Progenitor cell of endocrine pancreas (in vitro differentiated cells): ENCODE measurements around the gene WDR19. TPM values are rescaled to one million over a fixed set of nuclear protein-coding genes. Genes with fewer than 3 reads are reported as not detected.

Experiments used
- DNase-seq: peaks from one replicate; pipeline ENCODE4 v3.0.0; 2021; ENCODE audit warnings: low spot score; ENCODE audit not compliant: unreplicated experiment
- H3K27ac Mint-ChIP-seq: 2 replicates; pipeline ENCODE4 v1.8.0; 2021; ENCODE audit warnings: mild to moderate bottlenecking, moderate library complexity, mixed read lengths
- H3K27me3 Mint-ChIP-seq: 2 replicates; pipeline ENCODE4 v1.8.0; 2021; ENCODE audit warnings: mixed read lengths
- H3K36me3 Mint-ChIP-seq: 2 replicates; pipeline ENCODE4 v1.8.0; 2022; ENCODE audit warnings: mixed read lengths; ENCODE audit not compliant: insufficient read depth
- H3K4me1 Mint-ChIP-seq: 2 replicates; pipeline ENCODE4 v1.8.0; 2021; ENCODE audit warnings: low read depth, mixed read lengths
- H3K4me3 Mint-ChIP-seq: 2 replicates; pipeline ENCODE4 v1.8.0; 2021; ENCODE audit warnings: low read depth, mild to moderate bottlenecking, moderate library complexity, mixed read lengths
- H3K9me3 Mint-ChIP-seq: 2 replicates; pipeline ENCODE4 v1.8.0; 2021; ENCODE audit warnings: low read depth, mixed read lengths
- total RNA-seq: library from RNA; stranded (reverse); gene quantifications from 2 replicates; pipeline ENCODE4 v1.2.1, GENCODE V29; 2021
- TF ChIP-seq, protein P1 (sequence below): fragments of 200-600 bp; sonication (generic); IDR thresholded peaks from one replicate; pipeline ENCODE4 v1.5.0; 2021; ENCODE audit warnings: antibody characterized with exemption, mild to moderate bottlenecking; ENCODE audit not compliant: unreplicated experiment

Gene WDR19
- total RNA-seq, 1 donor from 2014 or later, result 81.3 TPM

DNA sequence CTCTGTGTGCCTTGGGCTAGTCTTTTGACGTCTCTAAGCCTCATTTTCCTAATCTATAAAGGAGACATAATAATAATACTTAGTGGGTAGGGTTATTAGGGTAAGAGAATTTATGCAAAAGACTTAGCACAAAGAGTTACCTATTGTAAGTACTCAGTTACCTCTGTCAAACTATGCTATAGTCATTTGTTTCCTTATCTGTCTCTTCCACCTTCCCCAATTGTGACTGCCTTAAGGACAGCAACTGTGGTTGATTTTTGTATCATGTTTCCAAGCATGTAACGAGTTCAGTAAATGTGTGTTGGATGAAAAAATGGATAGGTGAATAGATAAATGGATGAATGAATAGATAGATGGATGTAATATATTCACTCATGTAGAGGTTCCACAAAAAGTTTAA is 48.1 kb downstream of the WDR19 start:
- DNase-seq, result no peak
- Mint-ChIP-seq H3K4me1 (no peaks in the 10 kb centered on the region), H3K9me3 (no peaks in the 10 kb centered on the region), H3K27ac (no peak overlapping the region), H3K4me3 (no peak overlapping the region), H3K27me3 (no peaks in the 10 kb centered on the region), H3K36me3 (peaks cover 5% of the 10 kb centered on the region)
- TF ChIP-seq, protein P1, sequence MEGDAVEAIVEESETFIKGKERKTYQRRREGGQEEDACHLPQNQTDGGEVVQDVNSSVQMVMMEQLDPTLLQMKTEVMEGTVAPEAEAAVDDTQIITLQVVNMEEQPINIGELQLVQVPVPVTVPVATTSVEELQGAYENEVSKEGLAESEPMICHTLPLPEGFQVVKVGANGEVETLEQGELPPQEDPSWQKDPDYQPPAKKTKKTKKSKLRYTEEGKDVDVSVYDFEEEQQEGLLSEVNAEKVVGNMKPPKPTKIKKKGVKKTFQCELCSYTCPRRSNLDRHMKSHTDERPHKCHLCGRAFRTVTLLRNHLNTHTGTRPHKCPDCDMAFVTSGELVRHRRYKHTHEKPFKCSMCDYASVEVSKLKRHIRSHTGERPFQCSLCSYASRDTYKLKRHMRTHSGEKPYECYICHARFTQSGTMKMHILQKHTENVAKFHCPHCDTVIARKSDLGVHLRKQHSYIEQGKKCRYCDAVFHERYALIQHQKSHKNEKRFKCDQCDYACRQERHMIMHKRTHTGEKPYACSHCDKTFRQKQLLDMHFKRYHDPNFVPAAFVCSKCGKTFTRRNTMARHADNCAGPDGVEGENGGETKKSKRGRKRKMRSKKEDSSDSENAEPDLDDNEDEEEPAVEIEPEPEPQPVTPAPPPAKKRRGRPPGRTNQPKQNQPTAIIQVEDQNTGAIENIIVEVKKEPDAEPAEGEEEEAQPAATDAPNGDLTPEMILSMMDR, result no peak

DNA sequence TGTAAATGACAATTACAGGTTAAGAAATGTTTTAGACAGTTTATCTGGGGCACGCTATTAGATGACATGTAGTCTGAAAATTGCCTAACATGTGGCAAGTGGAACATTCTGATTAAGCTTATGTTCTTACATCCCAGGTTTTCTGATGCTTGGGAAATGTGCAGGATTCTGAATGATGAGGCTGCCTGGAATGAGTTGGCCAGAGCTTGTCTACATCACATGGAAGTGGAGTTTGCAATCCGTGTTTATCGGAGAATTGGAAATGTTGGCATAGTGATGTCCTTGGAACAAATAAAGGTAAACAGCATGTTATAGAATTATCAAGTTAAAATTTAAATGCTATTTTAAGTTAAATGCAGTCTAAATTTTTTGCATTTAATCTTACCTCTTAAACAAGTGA is 49.3 kb downstream of the WDR19 start:
- TF ChIP-seq, protein P1, result no peak
- Mint-ChIP-seq H3K36me3 (peaks cover 12% of the 10 kb centered on the region), H3K9me3 (no peaks in the 10 kb centered on the region), H3K4me1 (no peaks in the 10 kb centered on the region), H3K27ac (no peak overlapping the region), H3K4me3 (no peak overlapping the region), H3K27me3 (no peaks in the 10 kb centered on the region)
- no peak for DNase-seq

DNA sequence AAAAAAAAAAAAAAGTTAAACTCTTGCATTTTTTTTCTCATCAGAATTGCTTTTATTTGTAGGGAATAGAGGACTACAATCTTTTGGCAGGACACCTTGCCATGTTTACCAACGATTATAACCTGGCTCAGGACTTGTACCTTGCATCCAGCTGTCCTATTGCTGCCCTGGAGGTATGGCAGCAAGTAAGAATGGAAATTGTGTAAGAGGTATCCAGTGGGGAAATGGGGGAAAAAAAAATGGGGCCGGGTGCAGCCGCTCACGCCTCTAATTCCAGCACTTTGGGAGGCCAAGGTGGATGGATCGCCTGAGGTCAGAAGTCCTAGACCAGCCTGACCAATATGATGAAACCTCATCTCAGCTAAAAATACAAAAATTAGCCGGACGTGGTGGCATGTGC is 49.8 kb downstream of the WDR19 start:
- TF ChIP-seq, protein P1, result no peak
- H3K9me3 Mint-ChIP-seq, result no peaks in the 10 kb centered on the region
- no peak overlapping the region for H3K27ac Mint-ChIP-seq
- no peak overlapping the region for H3K4me3 Mint-ChIP-seq
- no peaks in the 10 kb centered on the region for H3K27me3 Mint-ChIP-seq
- DNase-seq, result no peak
- H3K4me1 Mint-ChIP-seq, result no peaks in the 10 kb centered on the region
- peaks cover 12% of the 10 kb centered on the region for H3K36me3 Mint-ChIP-seq

DNA sequence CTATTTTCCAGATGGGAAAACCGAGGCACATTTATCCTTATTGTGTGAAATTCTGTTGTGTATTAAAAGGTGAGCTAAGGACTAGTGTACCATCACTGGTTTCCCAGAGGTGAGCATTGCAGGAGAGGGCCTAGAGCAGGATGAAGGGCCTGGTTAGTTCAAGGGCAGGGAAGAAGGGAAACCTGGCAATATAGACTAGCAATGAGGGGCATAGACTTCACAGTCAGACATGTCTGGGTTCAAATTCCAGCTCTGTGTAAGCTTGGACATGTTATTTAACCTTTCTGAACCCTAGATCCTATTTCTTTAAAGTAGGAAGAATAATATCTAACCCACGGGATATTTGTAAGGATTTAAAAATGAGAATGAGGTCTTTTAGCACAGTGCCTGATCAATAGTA is 50.8 kb downstream of the WDR19 start:
- TF ChIP-seq, protein P1, result no peak
- no peak for DNase-seq
- H3K4me3 Mint-ChIP-seq, result no peak overlapping the region
- H3K36me3 Mint-ChIP-seq, result peaks cover 12% of the 10 kb centered on the region
- no peaks in the 10 kb centered on the region for H3K27me3 Mint-ChIP-seq
- no peaks in the 10 kb centered on the region for H3K9me3 Mint-ChIP-seq
- no peaks in the 10 kb centered on the region for H3K4me1 Mint-ChIP-seq
- H3K27ac Mint-ChIP-seq, result peak overlapping the region; percentile 4

GRCh38 chr4:39233783-39234182 is 51.5 kb downstream of the WDR19 start:
- no peak overlapping the region for H3K4me3 Mint-ChIP-seq
- TF ChIP-seq, protein P1, result no peak
- H3K4me1 Mint-ChIP-seq, result no peaks in the 10 kb centered on the region
- no peak for DNase-seq
- H3K27me3 Mint-ChIP-seq, result no peaks in the 10 kb centered on the region
- H3K9me3 Mint-ChIP-seq, result no peaks in the 10 kb centered on the region
- H3K27ac Mint-ChIP-seq, result no peak overlapping the region
- peaks cover 14% of the 10 kb centered on the region for H3K36me3 Mint-ChIP-seq
